K562 (cell line): ENCODE data around the gene DCTN5. TPM values are rescaled to one million over a fixed set of nuclear protein-coding genes. Genes with fewer than 3 reads are reported as not detected.
A peak's percentile ranks its signal among the peaks of the same experiment; 100 is the strongest.

Source experiments
- ARHGAP35 ChIP-seq: fragments of 450-650 bp; IDR thresholded peaks from 2 replicates; pipeline ENCODE4 v1.6.1; 2018; ENCODE audit not compliant: partially characterized antibody
- CTBP1 ChIP-seq: fragments of 450-650 bp; IDR thresholded peaks from 2 replicates; pipeline ENCODE4 v1.6.1; 2016; ENCODE audit warnings: borderline replicate concordance
- FOXA3 ChIP-seq, 2 experiments: fragments of 450-650 bp in 1 of 2; sonication (generic) in 1 of 2; formaldehyde crosslinking; IDR thresholded peaks in 1 of 2; conservative IDR thresholded peaks in 1 of 2; 2 replicates each; pipeline versions ENCODE4 v1.4.0 to v1.8.0; 2020 to 2022; ENCODE audit warnings: mild to moderate bottlenecking in 2 of 2, missing genetic modification reagents in 1 of 2
- GATAD2A ChIP-seq: fragments of 450-650 bp; IDR thresholded peaks from 2 replicates; pipeline ENCODE4 v1.6.1; 2017
- HDAC3 ChIP-seq: fragments of 450-650 bp; IDR thresholded peaks from 2 replicates; pipeline ENCODE4 v1.6.1; 2018; ENCODE audit warnings: borderline replicate concordance, mild to moderate bottlenecking, moderate library complexity; ENCODE audit not compliant: partially characterized antibody
- HLTF ChIP-seq: fragments of 450-650 bp; IDR thresholded peaks from 2 replicates; pipeline ENCODE4 v1.6.1; 2016
- JUN ChIP-seq, 2 experiments: sonication (generic) in 1 of 2; formaldehyde crosslinking in 1 of 2; IDR thresholded peaks; 2 replicates each; pipeline versions ENCODE4 v1.6.1 to v1.8.0; 2012 to 2022; ENCODE audit warnings: borderline replicate concordance in 2 of 2, mild to moderate bottlenecking in 2 of 2, improper control_type of control experiment in 1 of 2, low read depth in 1 of 2, low read length in 1 of 2, missing genetic modification reagents in 1 of 2
- JUNB ChIP-seq: fragments of 450-650 bp; formaldehyde crosslinking; conservative IDR thresholded peaks from 2 replicates; pipeline ENCODE4 v1.4.0; 2020; ENCODE audit warnings: mild to moderate bottlenecking
- LARP7 ChIP-seq: fragments of 450-650 bp; IDR thresholded peaks from 2 replicates; pipeline ENCODE4 v1.6.1; 2016
- MAFG ChIP-seq: fragments of 450-650 bp; conservative IDR thresholded peaks from 2 replicates; pipeline ENCODE4 v1.6.1; 2016; ENCODE audit warnings: missing genetic modification characterization, missing compliant biosample characterization
- PHF8 ChIP-seq: fragments of 200-600 bp; sonication (generic); IDR thresholded peaks from 2 replicates; pipeline ENCODE4 v1.6.1; 2012; ENCODE audit warnings: mixed run types, mild to moderate bottlenecking, inconsistent platforms, low read length, moderate library complexity, borderline replicate concordance
- RFX7 ChIP-seq: fragments of 250-450 bp; sonication (Bioruptor Pico); IDR thresholded peaks from 2 replicates; pipeline ENCODE4 v1.5.1; 2021; ENCODE audit warnings: mild to moderate bottlenecking
- TAF9B ChIP-seq: fragments of 450-650 bp; IDR thresholded peaks from 2 replicates; pipeline ENCODE4 v1.6.1; 2018; ENCODE audit warnings: mild to moderate bottlenecking; ENCODE audit not compliant: partially characterized antibody
- TBP ChIP-seq: optimal IDR thresholded peaks from 2 replicates; pipeline ENCODE3; 2011; ENCODE audit warnings: low read depth, low read length, improper control_type of control experiment
- TOE1 ChIP-seq, 2 experiments: fragments of 450-650 bp in 1 of 2; sonication (generic) in 1 of 2; formaldehyde crosslinking in 1 of 2; IDR thresholded peaks; 2 replicates each; pipeline versions ENCODE4 v1.7.1 to v1.8.0; 2016 to 2022; ENCODE audit warnings: borderline replicate concordance in 2 of 2, mild to moderate bottlenecking in 2 of 2, antibody characterized with exemption in 1 of 2, inconsistent platforms in 1 of 2, low read depth in 1 of 2, missing genetic modification reagents in 1 of 2, moderate library complexity in 1 of 2
- ZBTB2 ChIP-seq: fragments of 450-650 bp; IDR thresholded peaks from 2 replicates; pipeline ENCODE4 v1.6.1; 2016; ENCODE audit warnings: antibody characterized with exemption
- polyA plus RNA-seq, 8 experiments: library from polyadenylated mRNA; depleted of rRNA in 4 of 8; stranded (reverse) in 5 of 8; unstranded in 3 of 8; fragments of >200 nt; fragmentation: Nextera tagmentation in 2 of 8; fragmentation: Illumina TruSeq in 1 of 8; extraction: Ambion mirVana in 2 of 8; extraction: Trizol in 1 of 8; gene quantifications; 2 replicates each; pipeline versions ENCODE4 v1.2.1 to v1.2.3, GENCODE V29; 2011 to 2014; ENCODE audit warnings: inconsistent platforms in 1 of 8, missing spikeins in 1 of 8
- total RNA-seq, 7 experiments: library from RNA; depleted of rRNA in 6 of 7; stranded (reverse); fragments of >200 nt in 6 of 7; fragmentation: Illumina TruSeq in 2 of 7; extraction: Trizol in 2 of 7; gene quantifications; 2 replicates each; pipeline versions ENCODE4 v1.2.1 to v1.2.3, GENCODE V29; 2011 to 2021; ENCODE audit warnings: low replicate concordance in 1 of 7
- TF ChIP-seq, protein P1 (sequence below), 2 experiments: fragments of 450-650 bp; IDR thresholded peaks; 2 replicates each; pipeline ENCODE4 v1.6.1; 2018; ENCODE audit warnings: mild to moderate bottlenecking in 2 of 2, low read depth in 1 of 2; ENCODE audit not compliant: partially characterized antibody in 2 of 2
- TF ChIP-seq, protein P2 (sequence below): sonication (generic); formaldehyde crosslinking; IDR thresholded peaks from 2 replicates; pipeline ENCODE4 v1.8.0; 2022; ENCODE audit warnings: mild to moderate bottlenecking, missing genetic modification reagents
- TF ChIP-seq, protein P3 (sequence below): fragments of 450-650 bp; conservative IDR thresholded peaks from 2 replicates; pipeline ENCODE4 v1.6.1; 2016; ENCODE audit warnings: missing genetic modification characterization, low read depth, mild to moderate bottlenecking, missing compliant biosample characterization, moderate library complexity

Gene DCTN5
- total and polyA plus RNA-seq, 9 of the 15 experiments (the other 6 are each of a cell fraction or from before 2014, with no cell fraction given): 35.8 to 149 (median 75.9) TPM

DNA sequence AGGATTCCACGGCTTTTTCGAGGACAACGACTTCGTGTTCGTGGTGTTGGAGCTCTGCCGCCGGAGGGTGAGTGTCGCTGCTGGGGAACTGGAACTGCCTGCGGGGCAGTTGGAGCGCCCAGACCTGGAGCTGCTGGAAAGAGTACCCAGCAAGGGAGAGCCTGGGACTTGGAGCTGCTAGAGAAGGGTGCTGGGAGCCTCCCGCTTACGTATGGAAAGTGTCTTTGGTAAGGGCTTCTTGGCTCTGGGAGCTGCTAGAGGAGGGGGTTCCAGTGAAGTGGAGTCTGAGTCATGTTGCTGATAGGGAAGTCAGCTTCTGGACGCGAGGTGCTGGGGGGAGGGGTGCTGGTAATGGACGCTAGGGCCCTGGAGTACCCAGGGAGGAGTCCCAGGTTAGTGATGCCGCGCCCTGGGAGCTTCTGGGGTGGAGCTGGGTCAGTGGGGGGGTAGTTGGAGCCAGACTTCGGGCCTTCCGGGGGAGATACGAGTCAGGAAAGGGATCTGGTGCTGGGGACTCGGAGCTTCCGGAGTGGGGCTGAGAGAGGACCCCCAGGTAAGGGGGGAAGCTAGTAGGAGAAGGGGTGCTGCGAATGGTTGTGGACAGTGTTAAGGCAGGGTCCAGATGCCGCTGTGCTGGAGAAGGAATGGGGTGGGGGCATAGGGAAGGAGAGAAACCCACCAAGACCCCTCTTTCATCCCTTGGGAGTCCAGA lies 38.2 kb downstream of the DCTN5 start (continued):
- TF ChIP-seq TOE1 (IDR thresholded peaks at IDR 0.05; ENCODE audit: borderline replicate concordance) (no peak), TOE1 (CRISPR knock-in tag; IDR thresholded peaks at IDR 0.05; ENCODE audit: borderline replicate concordance, low read depth) (0 out of 2 replicates have a peak, but pooled peaks have one; percentile 37), RFX7 (CRISPR knock-in tag) (no peak), JUNB (CRISPR knock-in tag) (no peak), CTBP1 (peak; percentile 56; the same call in 1 of the 2 replicates), MAFG (tag) (peak; percentile 33; the same call in 1 of the 2 replicates), PHF8 (peak; percentile 31; the same call in 1 of the 2 replicates), LARP7 (0 out of 2 replicates have a peak, but pooled peaks have one; percentile 44), HLTF (0 out of 2 replicates have a peak, but pooled peaks have one; percentile 23), TAF9B (peak; percentile 52), ZBTB2 (peak; percentile 42; the same call in 1 of the 2 replicates), FOXA3 (CRISPR knock-in tag; conservative IDR thresholded peaks at IDR 0.05 in 1 of 2, IDR thresholded peaks at IDR 0.05 in 1 of 2) (0 out of 4 replicates have a peak, but pooled peaks of 1 of the 2 experiments have one; percentile 27), GATAD2A (no peak), JUN (IDR thresholded peaks at IDR 0.05; ENCODE audit: borderline replicate concordance, low read depth, low read length) (no peak), JUN (CRISPR knock-in tag; IDR thresholded peaks at IDR 0.05; ENCODE audit: borderline replicate concordance) (no peak), HDAC3 (no peak), ARHGAP35 (no peak), TBP (peak; percentile 46)
- TF ChIP-seq, protein P1, sequence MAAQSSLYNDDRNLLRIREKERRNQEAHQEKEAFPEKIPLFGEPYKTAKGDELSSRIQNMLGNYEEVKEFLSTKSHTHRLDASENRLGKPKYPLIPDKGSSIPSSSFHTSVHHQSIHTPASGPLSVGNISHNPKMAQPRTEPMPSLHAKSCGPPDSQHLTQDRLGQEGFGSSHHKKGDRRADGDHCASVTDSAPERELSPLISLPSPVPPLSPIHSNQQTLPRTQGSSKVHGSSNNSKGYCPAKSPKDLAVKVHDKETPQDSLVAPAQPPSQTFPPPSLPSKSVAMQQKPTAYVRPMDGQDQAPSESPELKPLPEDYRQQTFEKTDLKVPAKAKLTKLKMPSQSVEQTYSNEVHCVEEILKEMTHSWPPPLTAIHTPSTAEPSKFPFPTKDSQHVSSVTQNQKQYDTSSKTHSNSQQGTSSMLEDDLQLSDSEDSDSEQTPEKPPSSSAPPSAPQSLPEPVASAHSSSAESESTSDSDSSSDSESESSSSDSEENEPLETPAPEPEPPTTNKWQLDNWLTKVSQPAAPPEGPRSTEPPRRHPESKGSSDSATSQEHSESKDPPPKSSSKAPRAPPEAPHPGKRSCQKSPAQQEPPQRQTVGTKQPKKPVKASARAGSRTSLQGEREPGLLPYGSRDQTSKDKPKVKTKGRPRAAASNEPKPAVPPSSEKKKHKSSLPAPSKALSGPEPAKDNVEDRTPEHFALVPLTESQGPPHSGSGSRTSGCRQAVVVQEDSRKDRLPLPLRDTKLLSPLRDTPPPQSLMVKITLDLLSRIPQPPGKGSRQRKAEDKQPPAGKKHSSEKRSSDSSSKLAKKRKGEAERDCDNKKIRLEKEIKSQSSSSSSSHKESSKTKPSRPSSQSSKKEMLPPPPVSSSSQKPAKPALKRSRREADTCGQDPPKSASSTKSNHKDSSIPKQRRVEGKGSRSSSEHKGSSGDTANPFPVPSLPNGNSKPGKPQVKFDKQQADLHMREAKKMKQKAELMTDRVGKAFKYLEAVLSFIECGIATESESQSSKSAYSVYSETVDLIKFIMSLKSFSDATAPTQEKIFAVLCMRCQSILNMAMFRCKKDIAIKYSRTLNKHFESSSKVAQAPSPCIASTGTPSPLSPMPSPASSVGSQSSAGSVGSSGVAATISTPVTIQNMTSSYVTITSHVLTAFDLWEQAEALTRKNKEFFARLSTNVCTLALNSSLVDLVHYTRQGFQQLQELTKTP (IDR thresholded peaks at IDR 0.05; ENCODE audit: low read depth in 1 of 2, partially characterized antibody in 2 of 2): peak in 1 of 2 experiments; percentile 36
- TF ChIP-seq, protein P2, sequence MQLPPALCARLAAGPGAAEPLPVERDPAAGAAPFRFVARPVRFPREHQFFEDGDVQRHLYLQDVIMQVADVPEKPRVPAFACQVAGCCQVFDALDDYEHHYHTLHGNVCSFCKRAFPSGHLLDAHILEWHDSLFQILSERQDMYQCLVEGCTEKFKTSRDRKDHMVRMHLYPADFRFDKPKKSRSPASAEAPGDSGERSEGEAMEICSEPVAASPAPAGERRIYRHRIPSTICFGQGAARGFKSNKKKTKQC (CRISPR knock-in tag): peak; percentile 13; the same call in 1 of the 2 replicates
- TF ChIP-seq, protein P3, sequence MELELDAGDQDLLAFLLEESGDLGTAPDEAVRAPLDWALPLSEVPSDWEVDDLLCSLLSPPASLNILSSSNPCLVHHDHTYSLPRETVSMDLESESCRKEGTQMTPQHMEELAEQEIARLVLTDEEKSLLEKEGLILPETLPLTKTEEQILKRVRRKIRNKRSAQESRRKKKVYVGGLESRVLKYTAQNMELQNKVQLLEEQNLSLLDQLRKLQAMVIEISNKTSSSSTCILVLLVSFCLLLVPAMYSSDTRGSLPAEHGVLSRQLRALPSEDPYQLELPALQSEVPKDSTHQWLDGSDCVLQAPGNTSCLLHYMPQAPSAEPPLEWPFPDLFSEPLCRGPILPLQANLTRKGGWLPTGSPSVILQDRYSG (tag): no peak
